Activated T-helper 1 cell treated with anti-CD3 and anti-CD28 coated beads, Interleukin-2, amount 50 U/mL, for 16 hours (primary cell): Measurements from ENCODE around the gene HIPK3.

Source experiments
- DNase-seq, 2 donors: peaks; one replicate each; pipeline ENCODE4 v3.0.0-alpha.2; 2020; ENCODE audit warnings: low read depth in 1 of 2, low spot score in 1 of 2

The HIPK3 gene

DNA sequence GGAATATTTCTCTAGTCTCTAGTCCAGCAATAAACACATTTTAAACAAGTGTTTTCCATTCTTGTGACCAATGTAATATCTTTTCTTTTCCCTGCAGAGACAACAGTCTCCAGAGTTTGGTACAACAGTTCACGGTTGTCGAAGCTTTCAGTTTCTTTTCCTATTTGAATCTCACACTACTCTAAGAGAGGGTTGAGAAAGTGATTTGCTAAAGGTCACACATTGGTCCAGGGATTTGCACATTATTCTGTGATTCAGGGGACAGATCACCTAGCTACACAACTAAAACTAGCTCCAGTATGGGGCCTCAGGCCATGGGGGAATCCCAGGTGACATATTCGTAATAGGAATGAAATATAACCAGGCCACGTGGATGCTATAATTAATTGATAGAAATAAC, 132.5 kb downstream of the HIPK3 start:
- DNase-seq: no peak

DNA sequence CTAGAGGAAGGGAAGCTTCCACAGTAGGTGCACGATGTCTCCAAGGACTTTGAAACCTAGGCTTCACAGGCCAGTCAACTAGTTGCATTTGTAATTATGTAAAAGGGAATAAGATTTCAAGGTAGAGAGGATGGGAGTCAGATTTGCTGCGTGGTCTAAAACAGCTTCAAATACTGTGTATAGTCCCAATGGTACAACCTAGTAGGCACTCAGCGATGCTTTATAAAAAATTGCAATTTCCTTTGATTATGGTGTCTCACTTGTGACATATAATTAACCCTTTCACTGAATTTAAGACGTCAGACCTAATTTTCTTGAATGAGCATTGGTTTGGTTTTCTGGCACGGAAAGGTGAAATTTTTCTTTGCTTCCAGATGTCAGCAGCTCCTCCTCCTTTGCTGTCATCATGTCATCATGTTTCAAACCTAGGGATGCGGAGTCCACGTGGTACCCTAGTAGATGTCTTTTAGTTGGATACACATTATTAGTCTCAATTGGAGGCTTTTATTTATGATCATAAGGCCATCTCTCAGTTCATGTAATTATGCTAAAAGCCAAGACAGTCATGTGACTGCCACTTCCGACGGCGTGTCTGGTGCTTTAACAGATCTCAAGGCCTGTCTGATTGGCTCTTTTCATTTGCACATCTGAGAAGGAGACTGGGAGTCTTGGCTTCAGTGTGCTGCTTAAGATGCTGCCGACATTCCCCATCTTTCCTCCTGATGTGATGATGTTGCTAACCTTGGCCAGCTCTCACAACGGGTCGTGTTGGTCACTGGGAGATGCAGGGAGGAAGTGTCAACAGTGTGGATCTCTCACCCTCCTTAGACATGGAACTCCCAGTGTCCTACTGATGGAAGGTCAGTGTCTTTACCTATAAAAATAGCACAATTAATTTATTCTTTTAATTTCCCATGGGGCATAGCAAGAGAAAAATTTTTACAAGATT, 134.0 kb downstream of the HIPK3 start:
- no peak for DNase-seq

DNA sequence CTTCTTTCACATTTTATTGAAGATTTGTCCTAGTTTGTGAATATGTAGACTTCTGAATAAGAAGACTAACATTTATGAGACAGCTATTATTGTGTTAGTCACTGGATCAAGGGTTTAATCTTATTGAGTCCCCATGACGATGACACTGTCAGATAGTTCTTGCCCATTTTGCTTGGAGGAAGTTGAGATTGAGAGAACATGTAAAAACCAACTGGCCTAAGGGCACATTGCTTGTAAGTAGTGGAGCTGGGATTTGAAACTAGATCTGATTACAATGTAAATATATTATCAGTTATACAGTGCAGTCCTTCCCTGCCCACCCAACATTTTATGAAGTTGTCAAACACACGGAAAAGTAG, 134.7 kb downstream of the HIPK3 start:
- no peak for DNase-seq

DNA sequence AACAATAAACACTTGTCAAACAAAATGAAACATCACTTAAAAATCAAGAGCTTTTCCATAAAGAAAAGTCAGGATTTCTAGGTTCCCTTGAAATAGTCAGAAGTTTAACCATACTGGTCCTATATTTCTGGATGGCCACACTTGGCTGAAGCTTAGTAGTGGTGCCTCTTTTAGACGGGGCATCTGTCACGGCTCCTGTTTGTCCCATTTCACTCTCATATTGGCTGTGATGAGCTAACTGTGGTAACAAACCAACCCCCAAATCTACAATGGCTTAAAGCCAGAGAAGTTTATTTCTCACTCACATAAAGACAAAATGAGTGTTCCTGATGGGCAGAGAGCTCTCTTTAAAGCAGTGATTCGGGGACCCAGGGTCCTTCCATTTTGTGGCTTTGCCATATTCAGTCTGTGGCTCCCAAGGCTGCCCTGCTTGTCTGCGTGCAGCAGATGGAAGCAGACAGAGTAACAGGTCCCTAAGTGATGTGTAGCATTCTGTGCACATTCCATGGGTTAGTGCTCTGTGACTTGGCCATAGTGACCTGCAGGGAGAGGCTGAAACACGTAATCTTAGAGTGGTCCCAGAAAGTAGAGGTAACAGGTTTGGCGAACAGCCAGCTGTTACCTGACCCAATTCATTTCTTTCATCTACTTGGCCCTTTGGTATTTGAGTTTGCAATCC, 137.4 kb downstream of the HIPK3 start:
- DNase-seq: no peak

DNA sequence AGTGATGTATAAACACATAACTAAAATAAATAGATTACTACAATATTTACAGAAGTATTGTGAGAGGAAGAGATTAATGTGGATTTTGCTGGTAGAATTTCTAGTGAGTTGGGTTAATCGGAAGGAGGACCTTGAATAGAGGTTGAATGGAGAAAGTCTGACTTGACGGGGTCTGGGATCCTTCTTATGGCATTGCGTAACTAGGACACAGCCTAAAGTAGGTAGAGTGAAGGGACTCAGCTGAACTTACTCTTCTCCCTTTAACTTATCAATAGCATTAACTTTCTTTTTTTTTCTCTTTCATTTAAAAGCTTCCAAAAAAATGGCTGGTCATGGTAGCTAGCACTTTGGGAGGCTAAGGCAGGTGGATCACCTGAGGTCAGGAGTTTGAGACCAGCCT, 139.2 kb downstream of the HIPK3 start:
- DNase-seq: no peak

DNA sequence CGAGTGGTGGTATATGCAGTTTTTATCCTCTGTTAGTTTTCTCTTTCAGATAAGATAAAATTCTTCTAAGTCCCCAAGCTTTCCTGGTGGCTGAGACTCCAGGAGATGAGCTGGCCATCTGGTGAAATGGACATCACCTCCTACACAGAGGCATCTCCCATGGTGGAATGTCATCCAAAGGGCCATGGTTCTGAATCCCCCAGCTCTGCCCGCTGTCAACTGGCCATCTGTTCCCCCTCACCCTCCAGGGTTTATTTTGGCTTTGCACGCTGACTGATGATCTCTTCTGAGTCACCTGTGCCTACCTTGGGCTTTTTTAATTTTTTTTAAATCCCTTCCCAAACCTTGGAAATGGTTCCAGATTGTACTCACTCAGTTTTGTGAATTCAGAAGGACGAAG, 142.2 kb downstream of the HIPK3 start:
- no peak for DNase-seq

DNA sequence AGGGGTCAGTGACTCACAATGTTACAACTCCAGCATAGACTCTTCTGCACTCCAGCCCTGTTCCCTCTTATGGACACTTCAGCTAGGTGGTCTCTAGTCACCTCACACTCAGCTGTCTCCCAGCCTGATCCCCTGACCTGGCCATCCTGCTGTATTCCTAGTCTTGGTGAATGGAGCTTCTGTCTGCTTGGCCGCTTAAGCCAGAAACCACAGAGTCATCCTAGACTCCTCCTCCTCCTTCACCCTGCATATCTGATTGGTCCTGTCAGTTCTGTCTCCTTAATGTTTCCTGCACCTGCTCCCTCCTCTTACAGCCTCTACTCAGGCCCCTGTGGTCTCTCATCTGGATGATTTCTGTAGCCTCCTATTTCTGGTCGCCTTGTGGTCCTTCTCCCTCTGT, 144.9 kb downstream of the HIPK3 start:
- DNase-seq: no peak

DNA sequence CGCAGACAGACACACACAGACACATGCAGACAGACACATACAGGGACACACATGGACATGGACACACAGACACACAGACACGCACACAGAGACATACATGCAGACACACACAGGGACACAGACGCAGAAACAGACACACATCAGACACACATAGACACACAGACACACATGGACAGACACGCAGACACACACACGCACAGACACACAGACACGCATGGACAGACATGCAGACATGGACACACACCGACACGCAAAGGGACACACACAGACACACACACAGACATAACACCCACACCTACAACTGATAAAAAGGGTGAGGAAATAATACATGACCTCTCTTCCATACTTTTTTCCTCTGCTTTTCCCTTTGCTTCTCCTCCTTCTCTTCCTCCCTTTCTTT, 146.2 kb downstream of the HIPK3 start:
- DNase-seq: no peak

DNA sequence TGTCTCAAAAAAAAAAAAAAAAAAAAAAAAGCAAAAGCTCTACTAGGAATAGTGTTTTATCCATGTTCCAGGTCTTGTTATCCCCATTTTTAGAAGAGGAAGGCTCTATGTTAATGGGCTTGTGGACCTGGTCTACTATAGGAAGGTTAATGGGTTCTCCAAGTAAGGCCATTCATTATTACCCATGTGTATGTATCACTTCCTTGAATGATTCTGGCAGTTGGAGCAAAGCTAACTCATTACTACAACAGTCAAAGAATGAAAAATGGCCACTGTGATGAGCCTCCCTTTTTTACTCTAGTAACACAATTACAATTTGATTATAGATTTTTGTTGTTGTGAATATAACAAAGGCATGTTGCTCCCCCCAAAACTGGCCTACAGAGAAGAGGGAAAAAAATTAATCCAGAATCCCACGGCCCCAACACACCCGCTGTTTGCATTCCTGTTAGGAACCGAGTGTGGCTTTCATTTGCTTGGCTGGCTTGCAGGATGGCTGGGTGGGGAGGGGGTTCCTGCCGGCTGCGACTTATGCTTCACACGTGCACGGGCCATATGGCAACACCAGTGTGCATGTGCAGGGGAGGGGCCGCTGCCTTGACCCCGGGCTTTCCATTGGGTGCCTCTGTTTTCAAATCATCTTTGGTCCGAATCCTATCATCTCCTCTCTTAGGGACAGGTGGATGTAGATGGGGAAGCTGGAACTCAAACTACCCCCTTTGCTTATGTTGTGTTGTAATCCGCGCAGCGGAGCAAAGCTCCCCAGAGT, 148.8 kb downstream of the HIPK3 start:
- no peak for DNase-seq
